ENCODE measurements around the gene GBGT1.

The GBGT1 gene

DNA sequence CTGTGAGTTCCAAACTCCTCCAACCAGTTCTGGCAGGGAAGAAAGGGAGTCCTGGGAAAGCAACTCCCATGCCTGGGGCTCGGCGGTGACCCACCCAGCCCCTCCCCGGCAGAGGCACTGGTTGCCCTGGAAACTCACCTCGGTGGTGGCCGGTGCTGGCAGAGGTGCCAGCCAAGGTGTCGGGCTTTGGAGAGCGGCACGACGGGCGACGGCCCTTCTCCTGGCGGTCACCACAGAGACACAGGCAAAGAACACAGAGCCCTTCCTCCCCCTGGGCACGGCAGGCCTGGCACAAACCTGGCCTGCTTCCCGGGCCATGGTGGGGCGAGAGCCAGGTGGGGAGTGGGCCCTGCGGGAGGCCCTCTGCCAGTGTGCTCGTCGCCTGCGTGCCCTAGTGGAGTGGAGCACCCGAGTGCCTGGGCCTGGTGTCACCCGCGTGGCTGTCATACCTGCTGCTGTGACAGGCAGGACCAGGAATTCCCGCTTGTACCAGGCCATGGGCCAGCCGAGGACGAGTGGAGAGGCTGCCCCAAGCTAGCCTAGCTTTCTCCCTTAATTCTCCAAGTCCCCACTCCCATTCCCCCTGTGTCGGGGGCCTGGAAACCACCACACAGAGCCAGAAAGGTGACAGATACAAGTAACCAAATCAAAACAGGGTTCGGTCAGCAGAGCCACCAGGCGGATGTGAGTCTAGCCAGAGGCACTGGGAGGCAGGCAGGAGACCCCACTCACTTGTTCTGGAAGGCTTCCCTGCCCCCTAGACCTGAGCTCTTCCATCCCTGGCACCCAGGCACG is 34.5 kb downstream of the GBGT1 start:
- no peak for FAIRE-seq
- TF ChIP-seq POU2F2 (IDR thresholded peaks at IDR 0.05; ENCODE audit: low read depth, low read length) (no peak), TAF1 (IDR thresholded peaks at IDR 0.05; ENCODE audit: low read depth, low read length) (no peak), POLR2A (IDR thresholded peaks at IDR 0.05; ENCODE audit: low read depth, low read length) (no peak), POLR2AphosphoS5 (IDR thresholded peaks at IDR 0.05; ENCODE audit: low read depth, low read length) (no peak), SPI1 (IDR thresholded peaks at IDR 0.05; ENCODE audit: low read depth, low read length) (no peak), PAX5 (IDR thresholded peaks at IDR 0.05; ENCODE audit: insufficient read depth, low read length, severe bottlenecking) (no peak)
- no peak for DNase-seq (ENCODE audit: insufficient read length, low spot score)

DNA sequence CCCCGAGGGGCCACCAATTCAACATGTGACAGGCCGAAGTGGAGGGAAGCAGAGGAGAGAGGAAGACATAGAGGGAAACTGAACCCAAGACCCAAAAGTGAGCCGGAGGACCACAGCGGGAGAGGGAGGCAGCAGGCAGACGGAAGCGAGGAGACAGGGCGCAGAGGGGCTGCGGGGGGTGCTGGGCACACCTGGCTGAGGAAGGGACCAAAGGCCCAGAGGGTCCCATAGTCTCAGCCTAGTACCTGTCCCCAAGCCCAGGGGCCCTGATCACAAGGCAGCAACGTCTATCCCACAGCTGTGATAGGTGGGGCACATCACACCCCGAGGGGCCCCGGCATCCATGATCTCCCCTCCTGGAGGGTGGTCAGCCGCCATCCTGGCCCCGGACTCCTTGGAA is 35.6 kb downstream of the GBGT1 start:
- DNase-seq (ENCODE audit: insufficient read length, low spot score), result no peak
- TF ChIP-seq TAF1 (IDR thresholded peaks at IDR 0.05; ENCODE audit: low read depth, low read length), result no peak
- no peak for TF ChIP-seq PAX5 (IDR thresholded peaks at IDR 0.05; ENCODE audit: insufficient read depth, low read length, severe bottlenecking)
- no peak for TF ChIP-seq POU2F2 (IDR thresholded peaks at IDR 0.05; ENCODE audit: low read depth, low read length)
- TF ChIP-seq POLR2AphosphoS5 (IDR thresholded peaks at IDR 0.05; ENCODE audit: low read depth, low read length), result no peak
- no peak for TF ChIP-seq SPI1 (IDR thresholded peaks at IDR 0.05; ENCODE audit: low read depth, low read length)
- no peak for TF ChIP-seq POLR2A (IDR thresholded peaks at IDR 0.05; ENCODE audit: low read depth, low read length)
- FAIRE-seq, result no peak

DNA sequence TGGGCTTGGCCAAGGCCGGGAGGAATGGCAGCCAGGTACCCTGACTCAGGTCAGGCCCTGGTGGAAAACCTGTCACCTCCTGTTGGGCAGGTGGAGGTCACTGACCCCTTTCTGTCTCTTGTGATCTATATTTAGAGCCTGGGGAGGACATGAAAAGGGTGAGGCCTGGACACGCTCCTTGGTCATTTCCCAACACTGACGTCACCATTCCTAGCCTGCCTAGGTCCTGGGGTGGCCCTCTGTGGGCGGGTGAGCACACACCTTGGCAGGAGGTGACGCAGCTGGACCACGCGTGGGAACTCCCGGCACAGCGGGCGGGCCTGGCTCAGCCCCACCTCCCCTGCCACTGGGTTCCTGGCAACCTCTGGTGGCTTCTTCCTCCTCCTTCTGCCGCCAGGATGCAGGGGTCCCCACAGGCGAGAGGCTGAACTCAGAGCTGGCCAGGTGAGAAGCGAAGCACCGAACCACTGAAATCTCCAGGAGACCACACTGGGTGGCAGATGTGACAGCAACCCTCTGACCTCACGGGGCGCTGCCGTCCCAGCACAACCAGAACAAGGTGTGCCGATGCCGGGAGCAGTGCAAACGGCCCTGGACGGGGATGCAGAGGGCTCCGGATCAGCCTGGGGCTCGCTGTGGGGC is 36.3 kb downstream of the GBGT1 start:
- DNase-seq (ENCODE audit: insufficient read length, low spot score) (no peak), FAIRE-seq (no peak)
- no peak for TF ChIP-seq SPI1 (IDR thresholded peaks at IDR 0.05; ENCODE audit: low read depth, low read length)
- no peak for TF ChIP-seq POLR2AphosphoS5 (IDR thresholded peaks at IDR 0.05; ENCODE audit: low read depth, low read length)
- no peak for TF ChIP-seq POLR2A (IDR thresholded peaks at IDR 0.05; ENCODE audit: low read depth, low read length)
- TF ChIP-seq PAX5 (IDR thresholded peaks at IDR 0.05; ENCODE audit: insufficient read depth, low read length, severe bottlenecking), result no peak
- no peak for TF ChIP-seq POU2F2 (IDR thresholded peaks at IDR 0.05; ENCODE audit: low read depth, low read length)
- TF ChIP-seq TAF1 (IDR thresholded peaks at IDR 0.05; ENCODE audit: low read depth, low read length), result no peak

DNA sequence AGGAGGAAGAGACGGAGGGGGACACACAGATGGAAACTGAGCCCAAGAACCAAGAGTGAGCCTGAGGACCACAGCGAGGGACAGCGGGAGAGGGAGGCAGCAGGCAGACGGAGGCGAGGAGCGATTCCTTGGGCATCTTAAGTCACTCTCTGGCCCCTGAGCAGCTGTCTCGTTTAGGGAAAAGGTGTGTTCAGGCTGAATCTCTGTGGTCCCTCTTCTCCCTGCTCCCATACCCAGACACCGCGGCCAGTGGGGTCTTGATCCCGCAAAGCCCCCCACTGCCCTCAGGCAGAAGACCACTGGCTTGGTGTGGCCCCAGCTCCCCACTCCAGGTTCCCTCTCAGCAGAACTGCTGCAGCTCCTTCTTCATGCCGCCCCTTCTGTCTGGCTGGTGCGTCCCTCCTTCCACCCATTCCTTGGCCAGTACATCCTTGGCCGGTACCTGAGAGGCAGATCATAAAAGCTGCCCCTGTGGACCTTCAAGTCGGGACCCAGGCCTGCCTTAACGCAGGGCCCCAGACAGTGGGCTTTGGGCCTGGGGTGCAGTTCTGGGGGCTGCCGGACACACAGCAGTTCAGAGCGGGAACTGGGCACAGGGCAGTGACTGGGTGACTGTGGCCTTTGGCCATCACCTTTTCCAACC is 36.9 kb downstream of the GBGT1 start:
- FAIRE-seq, result no peak
- TF ChIP-seq SPI1 (IDR thresholded peaks at IDR 0.05; ENCODE audit: low read depth, low read length) (no peak), PAX5 (IDR thresholded peaks at IDR 0.05; ENCODE audit: insufficient read depth, low read length, severe bottlenecking) (no peak), TAF1 (IDR thresholded peaks at IDR 0.05; ENCODE audit: low read depth, low read length) (no peak)
- no peak for DNase-seq (ENCODE audit: insufficient read length, low spot score)

DNA sequence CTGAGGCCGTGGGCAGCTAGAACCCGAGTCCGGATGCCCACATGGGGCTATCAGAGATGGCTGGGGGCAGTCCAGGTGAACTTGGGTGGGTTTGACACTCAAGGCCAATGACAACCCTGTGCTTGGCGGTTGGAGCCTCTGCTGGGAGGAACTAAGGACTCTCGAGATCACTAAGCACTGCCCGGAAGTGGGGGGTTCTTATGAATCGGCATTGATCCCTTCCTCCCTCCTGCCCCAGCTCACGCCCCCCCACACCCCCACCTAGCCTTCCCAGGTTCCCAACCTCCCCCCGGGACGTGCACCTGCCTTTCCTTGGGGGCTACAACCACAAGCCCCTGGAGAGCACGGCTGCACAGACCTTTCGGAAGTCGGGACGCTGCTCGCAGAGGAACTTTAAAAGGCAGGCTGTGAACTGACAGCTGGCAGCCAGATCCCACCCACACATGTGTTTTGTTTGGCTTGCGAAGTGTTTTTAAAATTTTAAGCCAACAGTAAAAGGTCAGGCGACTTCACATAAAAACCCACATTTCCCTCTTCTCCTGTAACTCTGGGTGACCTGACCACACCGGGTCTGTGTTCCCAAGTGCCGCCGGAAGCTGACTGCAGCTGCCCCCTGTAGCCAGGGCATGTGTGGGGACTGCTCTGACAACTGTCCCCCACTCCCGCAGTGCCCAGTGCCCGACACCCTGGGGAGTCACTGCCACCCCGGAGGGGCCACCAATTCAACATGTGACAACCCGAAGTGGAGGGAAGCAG is 37.6 kb downstream of the GBGT1 start:
- TF ChIP-seq SPI1 (IDR thresholded peaks at IDR 0.05; ENCODE audit: low read depth, low read length) (peak; percentile 76), POU2F2 (IDR thresholded peaks at IDR 0.05; ENCODE audit: low read depth, low read length) (peak; percentile 56; the same call in 1 of the 2 replicates), TAF1 (IDR thresholded peaks at IDR 0.05; ENCODE audit: low read depth, low read length) (no peak)
- FAIRE-seq (peak; percentile 38), DNase-seq (ENCODE audit: insufficient read length, low spot score) (peak; percentile 80)

DNA sequence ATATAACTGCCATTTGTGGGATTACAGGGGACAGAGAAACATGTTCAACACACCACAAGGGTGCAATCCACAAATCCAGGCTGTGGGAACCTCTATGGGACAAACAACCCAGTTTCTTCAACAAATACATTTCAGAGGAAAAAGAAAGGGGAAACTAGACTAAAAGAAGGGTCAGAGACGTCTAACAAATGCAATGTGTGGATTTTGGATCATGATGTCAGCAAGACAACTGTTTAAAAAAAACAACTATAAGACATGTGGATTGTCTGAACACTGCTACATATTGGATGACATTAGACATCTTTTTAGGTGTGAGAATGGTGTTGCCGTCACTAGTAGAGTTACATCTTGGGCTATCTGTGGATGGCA is 38.8 kb downstream of the GBGT1 start:
- TF ChIP-seq SPI1 (IDR thresholded peaks at IDR 0.05; ENCODE audit: low read depth, low read length) (no peak), POLR2A (IDR thresholded peaks at IDR 0.05; ENCODE audit: low read depth, low read length) (no peak), POLR2AphosphoS5 (IDR thresholded peaks at IDR 0.05; ENCODE audit: low read depth, low read length) (no peak), TAF1 (IDR thresholded peaks at IDR 0.05; ENCODE audit: low read depth, low read length) (no peak), PAX5 (IDR thresholded peaks at IDR 0.05; ENCODE audit: insufficient read depth, low read length, severe bottlenecking) (no peak)
- DNase-seq (ENCODE audit: insufficient read length, low spot score) (no peak), FAIRE-seq (no peak)

DNA sequence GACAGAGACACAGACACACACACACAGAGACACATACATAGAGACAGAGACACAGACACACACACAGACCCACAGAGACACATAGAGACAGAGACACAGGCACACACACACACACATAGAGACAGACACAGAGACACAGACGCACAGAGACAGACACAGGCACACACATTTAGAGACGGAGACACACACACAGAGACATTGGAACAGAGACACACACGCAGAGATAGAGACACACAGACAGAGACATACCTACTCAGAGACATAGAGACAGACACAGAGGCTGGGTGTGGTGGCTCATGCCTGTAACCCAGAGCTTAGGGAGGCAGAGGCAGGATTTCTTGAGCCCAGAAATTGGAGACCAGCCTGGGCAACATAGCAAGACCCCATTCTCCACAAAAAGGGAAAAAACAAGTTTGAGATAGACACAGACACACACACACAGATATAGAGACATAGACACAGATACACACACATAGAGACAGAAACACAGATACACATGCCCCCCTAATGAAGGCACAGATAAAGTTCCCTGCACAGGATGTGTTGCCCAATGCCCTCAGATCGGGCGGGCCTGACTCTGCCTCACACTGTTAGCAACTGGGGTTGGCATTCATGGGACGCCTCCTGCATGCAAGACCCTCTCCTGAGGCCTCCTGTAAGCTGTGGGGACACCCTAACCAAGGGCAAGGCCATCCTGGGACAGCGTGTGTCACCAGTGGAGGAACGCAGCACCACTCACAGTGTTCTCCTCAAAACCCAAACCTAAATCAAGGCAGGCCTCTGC is 39.4 kb downstream of the GBGT1 start:
- no peak for TF ChIP-seq POLR2A (IDR thresholded peaks at IDR 0.05; ENCODE audit: low read depth, low read length)
- no peak for TF ChIP-seq TAF1 (IDR thresholded peaks at IDR 0.05; ENCODE audit: low read depth, low read length)
- TF ChIP-seq SPI1 (IDR thresholded peaks at IDR 0.05; ENCODE audit: low read depth, low read length), result no peak
- TF ChIP-seq PAX5 (IDR thresholded peaks at IDR 0.05; ENCODE audit: insufficient read depth, low read length, severe bottlenecking), result no peak
- no peak for TF ChIP-seq POU2F2 (IDR thresholded peaks at IDR 0.05; ENCODE audit: low read depth, low read length)
- TF ChIP-seq POLR2AphosphoS5 (IDR thresholded peaks at IDR 0.05; ENCODE audit: low read depth, low read length), result no peak
- DNase-seq (ENCODE audit: insufficient read length, low spot score) (no peak), FAIRE-seq (no peak)

DNA sequence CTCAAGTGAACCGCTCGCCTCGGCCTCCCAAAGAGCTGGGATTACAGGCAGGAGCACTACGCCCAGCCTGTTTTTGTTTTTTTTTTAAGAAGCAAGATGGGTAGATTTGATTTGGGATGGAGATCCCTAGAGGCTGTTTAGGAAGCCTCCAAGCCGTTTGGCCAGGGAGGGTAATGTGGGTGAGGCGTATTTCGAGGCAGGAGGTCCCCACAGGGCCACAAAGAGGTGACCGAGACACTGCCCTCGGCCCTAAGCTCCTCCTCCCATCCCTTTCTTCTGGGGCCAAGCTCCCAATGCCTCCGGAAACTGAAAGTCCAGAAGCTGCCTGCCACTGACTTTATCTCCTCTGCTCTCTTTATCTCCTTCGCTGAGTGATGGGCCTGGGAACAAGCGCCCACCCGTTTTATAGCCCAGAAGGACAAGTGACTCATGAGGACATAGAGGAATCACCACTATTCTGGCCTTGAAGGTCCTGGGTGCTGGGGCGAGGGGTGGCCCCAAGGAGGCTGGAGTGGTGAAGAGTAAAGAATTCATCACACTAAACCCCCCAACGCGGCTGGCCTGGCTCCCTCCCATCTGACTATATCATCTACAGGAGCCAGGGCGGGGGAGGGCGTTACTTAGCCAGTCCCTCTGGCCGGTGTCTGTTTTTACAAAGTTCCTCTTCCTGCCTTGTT is 40.6 kb downstream of the GBGT1 start:
- no peak for TF ChIP-seq TAF1 (IDR thresholded peaks at IDR 0.05; ENCODE audit: low read depth, low read length)
- TF ChIP-seq POLR2AphosphoS5 (IDR thresholded peaks at IDR 0.05; ENCODE audit: low read depth, low read length), result no peak
- DNase-seq (ENCODE audit: insufficient read length, low spot score) (no peak), FAIRE-seq (no peak)

All from GM12891 (cell line).